GM12878 (cell line): ENCODE results near the gene PCK2. TPM values are rescaled to one million over a fixed set of nuclear protein-coding genes. Genes with fewer than 3 reads are reported as not detected.

Experiments
- ATAC-seq: fragments of 200-7000 bp; cut with Tn5 transposase; 3 replicates; pipeline ENCODE4 v1.9.1; 2020; ENCODE audit warnings: mild to moderate bottlenecking, moderate library complexity
- BruUV-seq: library from RNA; stranded (reverse); fragments of 400-500 nt; replicated peaks from 2 replicates; lab custom pipeline; 2021; lab: Mats Ljungman, UMichigan
- CTCF ChIA-PET: fragments of 300-600 bp; sonication (Branson Sonifier 250); formaldehyde crosslinking; extraction: SDS; loops from one replicate; lab custom pipeline; 2021; ENCODE audit warnings: inconsistent platforms; lab: Yijun Ruan, JAX
- POLR2A ChIA-PET: fragments of 350-600 bp; formaldehyde crosslinking; extraction: SDS; loops from one replicate; lab custom pipeline; 2021; ENCODE audit warnings: inconsistent platforms; lab: Charles Lee
- RAD21 ChIA-PET: fragments of 300-600 bp; sonication (Branson Sonifier 250); formaldehyde crosslinking; loops from one replicate; lab custom pipeline; 2023; ENCODE audit warnings: antibody characterized with exemption; ENCODE audit not compliant: unreplicated experiment; lab: Charles Lee
- SMC1A ChIA-PET: fragments of 300-600 bp; sonication (Branson Sonifier 250); formaldehyde crosslinking; loops from one replicate; lab custom pipeline; 2023; ENCODE audit not compliant: unreplicated experiment, uncharacterized antibody; lab: Charles Lee
- DNase-seq: peaks from one replicate; pipeline ENCODE4 v3.0.0-alpha.2; 2011; ENCODE audit warnings: low read depth, low spot score
- FAIRE-seq: peaks from 3 replicates; lab custom pipeline; 2011; peaks lifted over from hg19 to GRCh38; lab: Jason Lieb, UNC
- H2AFZ ChIP-seq: 2 replicates; pipeline ENCODE4 v1.6.0; 2011; ENCODE audit warnings: low read depth, low read length, control low read depth; ENCODE audit not compliant: control insufficient read depth
- H3K27ac ChIP-seq: 2 replicates; pipeline ENCODE4 v1.5.1; 2011; ENCODE audit warnings: control low read depth; ENCODE audit not compliant: control insufficient read depth, insufficient read depth
- H3K27me3 ChIP-seq, 2 experiments: replicated peaks in 1 of 2; 2 replicates each; pipeline versions ENCODE4 v1.6.0 to v1.6.1; 2011; ENCODE audit warnings: low read length in 1 of 2; ENCODE audit not compliant: control insufficient read depth in 2 of 2, insufficient read depth in 2 of 2
- H3K36me3 ChIP-seq, 2 experiments: 2 replicates each; pipeline ENCODE4 v1.5.1; 2011; ENCODE audit warnings: low read length in 1 of 2; ENCODE audit not compliant: control insufficient read depth in 2 of 2, insufficient read depth in 2 of 2
- H3K4me1 ChIP-seq: 2 replicates; pipeline ENCODE4 v1.6.1; 2011; ENCODE audit warnings: mild to moderate bottlenecking, low read length, moderate library complexity, mixed read lengths; ENCODE audit not compliant: control insufficient read depth, insufficient read depth
- H3K4me2 ChIP-seq: 2 replicates; pipeline ENCODE4 v1.6.0; 2011; ENCODE audit warnings: control low read depth; ENCODE audit not compliant: control insufficient read depth, insufficient read depth
- H3K4me3 ChIP-seq: fragments of 200-600 bp; sonication (generic); 2 replicates; pipeline ENCODE4 v1.5.1; 2016
- H3K79me2 ChIP-seq: 2 replicates; pipeline ENCODE4 v1.6.0; 2011; ENCODE audit warnings: low read length; ENCODE audit not compliant: control insufficient read depth, insufficient read depth
- H3K9ac ChIP-seq: 2 replicates; pipeline ENCODE4 v1.8.0; 2011; ENCODE audit warnings: low read length, control low read depth, mixed read lengths; ENCODE audit not compliant: control insufficient read depth, insufficient read depth
- H3K9me3 ChIP-seq: replicated peaks from 3 replicates; pipeline ENCODE4 v1.5.1; 2011; ENCODE audit warnings: mild to moderate bottlenecking, low read length; ENCODE audit not compliant: control insufficient read depth, insufficient read depth
- H4K20me1 ChIP-seq: 2 replicates; pipeline ENCODE4 v1.6.0; 2011; ENCODE audit not compliant: control insufficient read depth, insufficient read depth
- ATF2 ChIP-seq: IDR thresholded peaks from 2 replicates; pipeline ENCODE4 v1.6.1; 2012; ENCODE audit warnings: low read length, inconsistent platforms
- BHLHE40 ChIP-seq, 2 experiments: fragments of 450-650 bp in 1 of 2; IDR thresholded peaks; 2 replicates each; pipeline ENCODE4 v1.6.1; 2011 to 2017; ENCODE audit warnings: low read depth in 2 of 2, borderline replicate concordance in 1 of 2, improper control_type of control experiment in 1 of 2, low read length in 1 of 2, mild to moderate bottlenecking in 1 of 2
- BMI1 ChIP-seq: fragments of 450-650 bp; IDR thresholded peaks from 2 replicates; pipeline ENCODE4 v1.6.1; 2016; ENCODE audit warnings: mild to moderate bottlenecking, moderate library complexity, borderline replicate concordance
- EZH2 ChIP-seq: IDR thresholded peaks from 2 replicates; pipeline ENCODE4 v1.6.1; 2012; ENCODE audit warnings: low read depth, mild to moderate bottlenecking, control low read depth, inconsistent platforms, low read length, borderline replicate concordance; ENCODE audit not compliant: control insufficient read depth
- FOXM1 ChIP-seq: IDR thresholded peaks from 2 replicates; pipeline ENCODE4 v1.6.1; 2012; ENCODE audit warnings: low read depth, mild to moderate bottlenecking, inconsistent platforms, low read length, moderate library complexity
- IKZF2 ChIP-seq, 2 experiments: fragments of 450-650 bp; IDR thresholded peaks; 2 replicates each; pipeline ENCODE4 v1.6.1; 2017; ENCODE audit warnings: mild to moderate bottlenecking in 2 of 2, moderate library complexity in 2 of 2
- IRF4 ChIP-seq: IDR thresholded peaks from 2 replicates; pipeline ENCODE4 v1.6.1; 2011; ENCODE audit warnings: low read depth, low read length
- MYB ChIP-seq: fragments of 150-350 bp; IDR thresholded peaks from 2 replicates; pipeline ENCODE4 v1.6.1; 2014; ENCODE audit warnings: mild to moderate bottlenecking, low read depth, low read length, borderline replicate concordance
- TAF1 ChIP-seq: IDR thresholded peaks from 2 replicates; pipeline ENCODE4 v1.6.1; 2011; ENCODE audit warnings: mild to moderate bottlenecking, low read depth, low read length, borderline replicate concordance
- YBX1 ChIP-seq: fragments of 450-650 bp; IDR thresholded peaks from 2 replicates; pipeline ENCODE4 v1.6.1; 2016; ENCODE audit warnings: antibody characterized with exemption
- WGBS: methylation state at CpG from one replicate; pipeline ENCODE4 v1.1.6; 2016; ENCODE audit warnings: low lambda C conversion rate; ENCODE audit not compliant: insufficient replicate concordance, insufficient coverage; ENCODE audit errors: missing lambda C conversion rate; 5-methylcytosine and 5-hydroxymethylcytosine counted together
- in situ Hi-C: fragments of 300-500 bp; cut with MboI; formaldehyde crosslinking; loops from 9 replicates; pipeline ENCODE4 v1.14.3; 2018; ENCODE audit warnings: mixed read lengths
- intact Hi-C: fragments of 100-400 bp; cut with micrococcal nuclease; formaldehyde crosslinking; loops from one replicate; pipeline ENCODE4 v1.14.2; 2022; ENCODE audit not compliant: unreplicated experiment
- polyA plus RNA-seq, 11 experiments: library from polyadenylated mRNA; depleted of rRNA in 4 of 11; unstranded in 6 of 11; stranded (reverse) in 5 of 11; fragments of >200 nt; fragmentation: Nextera tagmentation in 4 of 11; fragmentation: Illumina TruSeq in 1 of 11; extraction: Ambion mirVana in 4 of 11; extraction: Trizol in 1 of 11; gene quantifications; 1 replicate in 1 of 11; 2 replicates in 10 of 11; pipeline versions ENCODE4 v1.2.1 to v1.2.3, GENCODE V29; 2011 to 2016; ENCODE audit warnings: inconsistent platforms in 2 of 11, missing spikeins in 2 of 11, low read depth in 1 of 11
- total RNA-seq, 4 experiments: library from RNA; depleted of rRNA in 3 of 4; stranded (reverse); fragments of >200 nt in 3 of 4; fragmentation: Illumina TruSeq in 1 of 4; extraction: Trizol in 1 of 4; gene quantifications; 2 replicates each; pipeline versions ENCODE4 v1.2.1 to v1.2.3, GENCODE V29; 2013 to 2021
- TF ChIP-seq, protein P1 (sequence below): fragments of 450-650 bp; formaldehyde crosslinking; IDR thresholded peaks from 2 replicates; pipeline ENCODE4 v1.4.0; 2022; ENCODE audit warnings: mild to moderate bottlenecking, moderate library complexity

The PCK2 gene
- total and polyA plus RNA-seq, 10 of the 15 experiments (the other 5 are each of a cell fraction or from before 2014, with no cell fraction given): 6.6 to 110 (median 44.6) TPM

GRCh38 chr14:24130380-24130716 lies 36.2 kb downstream of the PCK2 start, which contains the start of gene FITM1:
TSS of gene FITM1 (plus strand) at chr14:24130659. CDS start at chr14:24131564, 905 bp downstream.
- ChIA-PET POLR2A (interaction anchor here (0.6 to 11.6 kb wide), 2 partner anchors 9 to 33 kb away, joined by 3 to 276 read pairs; partner anchors contain the start of genes DCAF11 and NRL), CTCF (interaction anchor here (1.1 kb wide), 1 partner anchor 16 kb away, joined by 3 read pairs; the partner anchor contains the start of genes DCAF11 and NRL)

DNA sequence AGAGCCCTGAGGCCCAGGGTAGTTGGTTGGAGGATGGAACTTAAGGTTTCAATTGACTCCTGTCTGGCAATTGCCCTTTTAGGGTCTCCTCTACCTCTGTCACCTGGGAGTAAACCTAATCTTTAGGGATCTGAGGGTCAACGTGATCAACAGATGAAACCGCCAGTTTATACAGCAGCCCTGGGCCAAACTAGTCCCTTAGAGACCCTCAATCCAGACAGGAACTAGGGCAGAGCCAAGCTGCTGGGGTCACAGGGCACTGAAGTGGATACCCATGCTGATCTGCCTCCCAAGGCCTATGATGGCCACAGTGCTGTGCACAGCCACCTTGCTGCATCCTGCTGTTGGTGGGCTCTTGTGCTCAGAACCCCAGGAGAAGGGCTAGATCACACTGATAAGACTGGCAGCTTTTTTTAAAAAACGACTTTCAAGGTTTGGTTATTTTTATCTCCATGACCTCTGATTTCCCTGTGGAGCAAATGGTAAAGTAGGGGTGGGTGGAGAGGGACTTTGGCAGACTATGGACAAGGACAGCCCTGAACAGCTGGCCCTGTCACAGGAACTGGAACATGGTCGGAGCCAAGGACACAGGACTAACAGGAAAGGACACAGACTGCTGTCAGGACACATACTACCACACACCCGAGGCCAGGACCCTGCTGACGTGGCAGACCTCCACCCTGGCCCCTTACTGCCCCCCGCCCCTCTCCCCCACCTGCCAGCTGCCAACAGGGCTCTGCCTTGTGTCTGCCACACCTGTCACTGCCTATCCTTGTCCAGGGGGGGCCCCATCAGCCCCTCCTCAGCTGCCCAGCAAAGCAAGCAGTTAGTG lies 36.8 kb downstream of the PCK2 start:
- no peaks in the 10 kb centered on the region for H3K27me3 ChIP-seq
- H3K9ac ChIP-seq: no peak overlapping the region
- H3K4me1 ChIP-seq: peaks cover 24% of the 10 kb centered on the region
- no peak overlapping the region for H3K4me3 ChIP-seq
- intact Hi-C loops: no loop called here
- no peaks in the 10 kb centered on the region for H4K20me1 ChIP-seq
- CTCF ChIA-PET: no interaction called here
- peaks cover 3% of the 10 kb centered on the region for H3K79me2 ChIP-seq
- SMC1A ChIA-PET: interaction anchor here (0.9 kb wide), 1 partner anchor 8 kb away, joined by 4 read pairs; no protein-coding TSS in a partner anchor
- BruUV-seq: no TSS peak
- POLR2A ChIA-PET: interaction anchor here (0.6 to 11.6 kb wide), 2 partner anchors 9 to 34 kb away, joined by 3 to 276 read pairs; partner anchors contain the start of genes DCAF11 and NRL
- no peak overlapping the region for H3K27ac ChIP-seq
- no peak overlapping the region for H3K4me2 ChIP-seq
- FAIRE-seq (no peak), DNase-seq (no peak), ATAC-seq (no peak)
- 49% methylated on average over 6 of the region's 7 CpGs for WGBS
- RAD21 ChIA-PET: interaction anchor here (1.1 kb wide), 1 partner anchor 16 kb away, joined by 3 read pairs; the partner anchor contains the start of genes DCAF11 and NRL
- no peak overlapping the region for H2AFZ ChIP-seq
- no peaks in the 10 kb centered on the region for H3K9me3 ChIP-seq
- in situ Hi-C loops: no loop called here
- no peaks in the 10 kb centered on the region for H3K36me3 ChIP-seq
- TF ChIP-seq, protein P1, sequence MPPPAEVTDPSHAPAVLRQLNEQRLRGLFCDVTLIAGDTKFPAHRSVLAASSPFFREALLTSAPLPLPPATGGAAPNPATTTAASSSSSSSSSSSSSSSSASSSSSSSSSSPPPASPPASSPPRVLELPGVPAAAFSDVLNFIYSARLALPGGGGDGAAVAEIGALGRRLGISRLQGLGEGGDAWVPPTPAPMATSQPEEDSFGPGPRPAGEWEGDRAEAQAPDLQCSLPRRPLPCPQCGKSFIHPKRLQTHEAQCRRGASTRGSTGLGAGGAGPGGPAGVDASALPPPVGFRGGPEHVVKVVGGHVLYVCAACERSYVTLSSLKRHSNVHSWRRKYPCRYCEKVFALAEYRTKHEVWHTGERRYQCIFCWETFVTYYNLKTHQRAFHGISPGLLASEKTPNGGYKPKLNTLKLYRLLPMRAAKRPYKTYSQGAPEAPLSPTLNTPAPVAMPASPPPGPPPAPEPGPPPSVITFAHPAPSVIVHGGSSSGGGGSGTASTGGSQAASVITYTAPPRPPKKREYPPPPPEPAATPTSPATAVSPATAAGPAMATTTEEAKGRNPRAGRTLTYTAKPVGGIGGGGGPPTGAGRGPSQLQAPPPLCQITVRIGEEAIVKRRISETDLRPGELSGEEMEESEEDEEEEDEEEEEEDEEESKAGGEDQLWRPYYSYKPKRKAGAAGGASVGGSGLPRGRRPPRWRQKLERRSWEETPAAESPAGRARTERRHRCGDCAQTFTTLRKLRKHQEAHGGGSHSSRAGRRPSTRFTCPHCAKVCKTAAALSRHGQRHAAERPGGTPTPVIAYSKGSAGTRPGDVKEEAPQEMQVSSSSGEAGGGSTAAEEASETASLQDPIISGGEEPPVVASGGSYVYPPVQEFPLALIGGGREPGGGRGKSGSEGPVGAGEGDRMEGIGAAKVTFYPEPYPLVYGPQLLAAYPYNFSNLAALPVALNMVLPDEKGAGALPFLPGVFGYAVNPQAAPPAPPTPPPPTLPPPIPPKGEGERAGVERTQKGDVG (CRISPR knock-in tag): no peak
- TF ChIP-seq IKZF2 (IDR thresholded peaks at IDR 0.05) (no peak), IRF4 (no peak), ATF2 (no peak), BMI1 (no peak), FOXM1 (no peak), BHLHE40 (IDR thresholded peaks at IDR 0.05; ENCODE audit: borderline replicate concordance in 1 of 2, low read depth in 2 of 2, low read length in 1 of 2) (no peak), EZH2 (no peak)

More at GRCh38 chr14:24130380-24130716, 36.2 kb downstream of the PCK2 start, which contains the start of gene FITM1:
- ATAC-seq (no peak), DNase-seq (no peak), FAIRE-seq (no peak)
- TF ChIP-seq BMI1 (no peak), YBX1 (no peak), MYB (no peak), TAF1 (no peak)
- H3K27me3 ChIP-seq: no peaks in the 10 kb centered on the region
- intact Hi-C loops (no loop called here), in situ Hi-C loops (no loop called here)
- no peak within 1 kb of the TSS for H2AFZ ChIP-seq
- BruUV-seq: no TSS peak
- no peak within 1 kb of the TSS for H3K4me3 ChIP-seq
- ChIA-PET SMC1A (interaction anchor here (1.4 kb wide), 1 partner anchor 22 kb away, joined by 4 read pairs; no protein-coding TSS in a partner anchor), RAD21 (interaction anchor here (1.1 kb wide), 1 partner anchor 16 kb away, joined by 3 read pairs; the partner anchor contains the start of genes DCAF11 and NRL)
- no peaks in the 10 kb centered on the region for H3K9me3 ChIP-seq
- H3K27ac ChIP-seq: no peak within 1 kb of the TSS
- 89% methylated on average over 5 of the region's 5 CpGs for WGBS
- no peaks in the 10 kb centered on the region for H3K36me3 ChIP-seq
- peaks cover 21% of the 10 kb centered on the region for H3K4me1 ChIP-seq
- H3K79me2 ChIP-seq: no peaks in the 10 kb centered on the region; the same call in 1 of the 2 replicates
- no peak within 1 kb of the TSS for H3K9ac ChIP-seq
- no peak within 1 kb of the TSS for H3K4me2 ChIP-seq
- no peaks in the 10 kb centered on the region for H4K20me1 ChIP-seq
